Stimulated activated CD8-positive, alpha-beta memory T cell treated with anti-CD3 and anti-CD28 coated beads, Interleukin-4, amount 100 ng/mL, for 24 hours (primary cell): ENCODE results near the gene ARPP19.
"Not testable (repeated sequence)": the region's sequence is repeated elsewhere in the genome, so short reads cannot be mapped to it uniquely, and the experiment has no call there.

Experiments
- DNase-seq: peaks from one replicate; pipeline ENCODE4 v3.0.0-alpha.2; 2020; ENCODE audit warnings: low read depth

Gene ARPP19

GRCh38 chr15:52568601-52569585 lies at the start of gene ARPP19:
ARPP19 (minus strand) TSS chr15:52569030; CDS start chr15:52568892, 138 bp downstream.
- DNase-seq = peak; percentile 72

DNA sequence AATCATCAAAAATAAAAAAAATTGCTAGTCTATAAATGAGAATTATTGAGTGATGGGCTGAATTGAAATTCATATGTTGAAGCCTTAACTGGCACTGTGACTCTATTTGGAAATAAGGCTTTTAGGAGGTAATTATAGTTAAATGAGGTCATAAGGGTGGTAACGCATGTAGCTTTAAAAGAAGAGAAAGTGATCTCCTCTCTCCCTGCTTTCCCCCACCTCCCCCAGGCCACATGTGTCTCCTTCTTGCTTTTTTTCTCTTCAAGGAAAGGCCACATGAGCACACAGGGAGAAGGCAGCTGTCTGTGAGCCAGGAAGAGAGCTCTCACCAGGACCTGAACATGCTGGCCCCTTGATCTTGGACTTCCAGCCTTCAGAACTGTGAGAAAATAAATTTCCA lies 48.2 kb upstream of the ARPP19 start:
- DNase-seq = no peak

GRCh38 chr15:52615302-52615701 lies 46.5 kb upstream of the ARPP19 start:
- no peak for DNase-seq

DNA sequence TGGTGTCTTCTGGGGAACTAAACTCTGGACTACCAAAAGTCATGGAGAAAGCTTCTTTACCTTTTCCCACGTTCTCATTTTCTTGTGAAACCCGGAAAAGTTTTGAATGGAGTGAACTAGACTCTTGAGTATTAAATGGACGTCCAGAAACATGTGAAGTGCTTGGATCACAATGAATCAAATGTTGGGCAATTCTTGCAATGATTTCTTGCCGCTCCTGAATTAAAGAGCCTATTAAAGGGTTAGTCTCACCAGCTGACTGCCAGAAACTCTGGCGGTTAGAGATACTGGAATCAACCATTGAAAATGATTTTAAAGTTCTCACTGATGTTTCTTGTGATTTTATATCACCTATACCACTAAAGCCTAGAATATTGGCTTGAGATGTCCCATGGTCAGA lies 40.8 kb upstream of the ARPP19 start:
- no peak for DNase-seq

GRCh38 chr15:52584414-52584813 lies 15.6 kb upstream of the ARPP19 start:
- no peak for DNase-seq

DNA sequence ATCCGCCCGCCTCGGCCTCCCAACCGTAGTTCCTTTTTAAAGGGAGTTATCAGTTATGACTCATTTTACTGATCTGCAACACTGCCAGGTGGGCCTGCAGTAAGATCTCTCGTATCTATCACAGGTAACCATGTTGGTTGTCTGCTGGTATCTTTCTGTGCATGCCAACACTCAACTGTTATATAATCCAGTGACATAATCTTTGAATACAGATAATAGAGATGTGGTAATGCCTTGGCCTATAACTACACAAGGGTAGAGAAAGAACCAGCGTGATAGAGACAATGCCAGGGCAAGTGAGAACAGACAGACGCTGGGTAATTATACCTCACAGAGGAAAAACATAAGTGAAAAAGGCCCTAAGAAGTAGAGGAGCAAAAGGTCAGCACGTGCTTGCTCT lies 11.0 kb upstream of the ARPP19 start:
- DNase-seq = no peak

- DNase-seq = no peak
Observed at GRCh38 chr15:52576692-52577091, 7.9 kb upstream of the ARPP19 start.

- DNase-seq = not testable (repeated sequence)
Observed at GRCh38 chr15:52575573-52575972, 6.7 kb upstream of the ARPP19 start.

GRCh38 chr15:52575072-52575471 lies 6.2 kb upstream of the ARPP19 start:
- no peak for DNase-seq

- DNase-seq = not testable (repeated sequence)
Observed at GRCh38 chr15:52574623-52575022, 5.8 kb upstream of the ARPP19 start.

- DNase-seq = peak; percentile 15
Observed at GRCh38 chr15:52567871-52568600, 794 bp downstream of the ARPP19 start.

DNA sequence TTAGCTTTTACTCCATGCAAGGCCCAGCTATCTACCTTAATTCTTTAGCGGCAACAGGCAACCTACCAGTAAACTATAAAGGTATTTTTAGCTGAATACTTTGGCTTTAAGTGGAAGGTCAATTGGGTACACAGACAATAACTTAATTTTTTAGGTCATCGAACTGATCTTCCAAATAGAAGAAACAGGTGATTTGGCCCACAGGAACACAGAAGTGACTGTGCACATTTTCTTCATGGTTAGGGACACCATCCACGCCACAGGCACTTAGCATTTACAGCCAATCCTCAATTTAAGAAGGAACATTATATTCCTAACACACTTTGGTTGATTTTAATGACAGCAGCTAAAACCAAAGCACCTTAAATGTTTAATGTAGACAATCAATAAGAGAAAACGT lies 1.9 kb downstream of the ARPP19 start:
- no peak for DNase-seq

DNA sequence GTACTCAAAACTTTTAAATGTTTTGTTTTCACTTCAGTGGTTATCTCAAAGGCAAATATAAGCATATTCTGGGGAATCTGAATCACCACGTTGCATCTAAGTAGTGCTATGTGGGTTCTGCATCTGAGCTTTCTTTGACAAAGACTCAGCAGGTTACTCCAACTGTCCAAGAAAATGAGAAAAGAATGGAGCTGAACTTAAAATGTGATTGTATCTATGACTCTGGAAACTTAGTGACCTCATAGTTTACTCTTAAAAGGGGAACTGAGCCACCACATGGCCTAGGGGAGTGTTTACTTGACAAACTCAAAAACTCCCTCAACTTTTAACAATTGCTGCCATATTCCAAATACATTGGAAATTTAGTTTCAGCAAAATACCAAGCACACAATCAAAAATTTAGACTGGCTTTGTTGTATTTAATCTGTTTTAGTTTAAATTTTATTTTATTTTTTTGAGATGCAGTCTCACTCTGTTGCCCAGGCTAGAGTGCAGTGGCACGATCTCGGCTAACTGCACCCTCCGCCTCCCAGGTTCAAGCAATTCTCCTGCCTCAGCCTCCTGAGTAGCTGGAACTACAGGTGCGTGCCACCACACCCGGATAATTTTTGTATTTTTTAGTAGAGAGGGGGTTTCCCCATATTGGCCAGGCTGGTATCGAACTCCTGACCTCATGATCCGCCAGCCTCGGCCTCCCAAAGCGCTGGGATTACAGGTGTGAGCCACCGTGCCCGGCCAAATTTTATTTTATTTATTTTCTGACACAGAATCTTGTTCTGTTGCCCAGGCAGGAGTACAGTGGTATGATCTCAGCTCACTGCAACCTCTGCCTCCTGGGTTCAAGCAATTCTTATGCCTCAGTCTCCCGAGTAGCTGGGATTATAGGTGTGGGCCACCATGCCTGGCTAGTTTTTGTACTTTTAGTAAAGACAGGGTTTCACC lies 3.1 kb downstream of the ARPP19 start:
- not testable (repeated sequence) for DNase-seq

GRCh38 chr15:52563501-52564060 lies 5.2 kb downstream of the ARPP19 start:
- DNase-seq = no peak

GRCh38 chr15:52559575-52559974 lies 9.3 kb downstream of the ARPP19 start:
- DNase-seq = peak; percentile 7

GRCh38 chr15:52559022-52559421 lies 9.8 kb downstream of the ARPP19 start:
- no peak for DNase-seq

GRCh38 chr15:52558196-52558595 lies 10.6 kb downstream of the ARPP19 start:
- DNase-seq = peak; percentile 23

DNA sequence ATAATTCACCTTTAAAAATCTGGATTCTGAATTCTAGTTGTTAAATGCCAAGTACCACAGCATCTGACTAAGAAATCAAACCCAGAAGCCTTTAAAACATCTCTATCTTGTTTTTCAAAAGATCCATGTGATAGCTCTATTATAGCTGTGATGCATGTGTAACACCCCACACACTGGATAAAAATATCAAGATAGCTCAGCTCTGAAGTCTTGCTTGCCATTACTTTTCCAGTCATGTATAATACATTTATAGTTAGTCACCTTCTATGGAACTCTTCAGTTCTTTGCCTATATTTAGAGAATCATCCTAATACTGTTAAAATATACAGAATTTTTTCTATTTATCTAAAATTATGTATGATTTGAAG lies 11.6 kb downstream of the ARPP19 start:
- DNase-seq = no peak

DNA sequence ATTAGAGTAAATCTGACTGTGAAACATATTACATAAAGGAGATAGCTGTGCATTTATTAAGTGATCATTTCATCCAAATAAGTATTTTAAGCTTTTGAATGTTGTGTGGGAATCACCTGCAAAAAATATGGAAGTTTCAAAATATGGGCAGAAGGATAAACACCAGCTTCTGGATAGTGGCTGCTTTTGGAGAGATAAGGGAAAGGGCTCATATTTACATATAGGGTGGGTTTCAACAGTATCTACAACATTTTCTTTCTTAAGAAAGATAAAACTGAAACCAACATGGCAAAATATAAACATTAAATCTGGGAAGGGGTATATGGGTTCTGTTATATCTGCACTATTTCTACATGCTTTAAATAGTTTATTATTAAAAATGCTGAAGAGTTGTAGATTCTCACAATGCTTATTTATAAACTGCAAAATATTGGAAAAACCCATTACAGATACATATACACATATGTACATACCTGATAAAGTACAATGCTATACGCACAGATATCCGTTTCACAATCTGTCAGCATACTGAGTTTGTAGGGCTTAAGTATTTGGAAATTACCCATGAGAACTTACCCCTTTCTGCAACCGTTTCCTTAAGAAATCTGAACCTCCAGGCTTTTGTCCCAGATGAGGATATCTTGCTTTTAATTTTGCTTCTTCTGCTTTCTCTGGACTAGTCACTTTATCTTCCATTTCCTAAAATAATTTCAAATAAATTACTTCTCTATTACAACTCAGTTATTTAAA lies 12.1 kb downstream of the ARPP19 start:
- no peak for DNase-seq

DNA sequence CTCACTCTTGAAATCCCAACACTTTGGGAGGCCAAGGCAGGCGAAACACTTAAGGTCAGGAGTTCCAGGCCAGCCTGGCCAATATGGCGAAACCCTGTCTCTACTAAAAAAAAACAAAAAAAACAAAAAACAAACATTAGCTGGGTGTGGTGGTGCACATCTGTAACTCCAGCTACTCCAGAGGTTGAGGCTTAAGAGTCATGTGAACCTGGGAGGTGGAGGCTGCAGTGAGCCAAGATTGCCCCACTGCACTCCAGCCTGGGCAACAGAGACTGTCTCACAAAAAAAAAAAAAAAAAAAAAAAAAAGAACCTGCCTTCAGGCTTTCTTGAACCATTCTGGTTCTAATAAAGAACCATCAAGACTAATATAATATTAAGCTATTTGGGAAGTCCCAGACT lies 16.5 kb downstream of the ARPP19 start:
- no peak for DNase-seq

DNA sequence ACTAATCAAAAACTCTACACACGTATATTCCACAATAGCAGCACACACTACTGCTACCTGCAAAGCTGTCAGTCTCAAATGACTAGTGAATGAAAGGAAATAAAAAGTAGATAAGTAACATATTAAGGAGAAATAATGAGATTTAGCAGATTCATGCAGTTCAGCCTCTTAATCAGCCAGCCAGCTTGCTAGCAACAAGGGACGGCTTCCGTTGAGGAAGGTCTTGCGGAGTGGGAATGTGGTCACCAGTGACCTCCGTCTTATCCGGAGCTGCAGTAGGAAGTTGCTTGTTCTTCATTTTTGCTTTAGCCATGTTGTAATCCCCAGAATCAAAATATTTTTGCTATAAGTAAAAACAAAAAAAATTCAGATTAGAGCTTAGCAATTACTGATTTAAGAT lies 17.1 kb downstream of the ARPP19 start:
- no peak for DNase-seq
